PC-9 (cell line): ENCODE data around the gene TRPV3. TPM values are rescaled to one million over a fixed set of nuclear protein-coding genes. Genes with fewer than 3 reads are reported as not detected.

Experiments
- BruUV-seq: library from RNA; stranded (reverse); fragments of 400-500 nt; replicated peaks from 2 replicates; lab custom pipeline; 2021; lab: Mats Ljungman, UMichigan
- CTCF ChIA-PET: fragments of 300-600 bp; sonication (Branson Sonifier 250); formaldehyde crosslinking; loops from one replicate; lab custom pipeline; 2022; ENCODE audit warnings: antibody characterized with exemption; lab: Charles Lee
- POLR2A ChIA-PET: fragments of 300-600 bp; sonication (Branson Sonifier 250); formaldehyde crosslinking; loops from one replicate; lab custom pipeline; 2022; ENCODE audit warnings: antibody characterized with exemption; ENCODE audit not compliant: unreplicated experiment; lab: Charles Lee
- DNase-seq, 2 experiments: peaks; one replicate each; pipeline versions ENCODE4 v3.0.0 to v3.0.0-alpha.2; 2015 to 2022; ENCODE audit warnings: mixed read lengths in 1 of 2
- H2AFZ ChIP-seq: fragments of 200-600 bp; sonication (generic); 2 replicates; pipeline ENCODE4 v1.8.1; 2017; ENCODE audit warnings: antibody characterized with exemption
- H3F3A ChIP-seq: fragments of 200-600 bp; sonication (generic); 2 replicates; pipeline ENCODE4 v1.8.1; 2017; ENCODE audit warnings: antibody characterized with exemption, mild to moderate bottlenecking, low read depth; ENCODE audit not compliant: insufficient read depth
- H3K27ac ChIP-seq: fragments of 200-600 bp; sonication (generic); 2 replicates; pipeline ENCODE4 v1.6.1; 2016; ENCODE audit warnings: mixed run types
- H3K27me3 ChIP-seq: fragments of 200-600 bp; sonication (generic); 2 replicates; pipeline ENCODE4 v1.6.1; 2016; ENCODE audit warnings: low read depth, mixed run types; ENCODE audit not compliant: insufficient read depth
- H3K36me3 ChIP-seq: fragments of 200-600 bp; sonication (generic); 2 replicates; pipeline ENCODE4 v1.6.1; 2016; ENCODE audit warnings: low read depth, mixed run types
- H3K4me1 ChIP-seq: fragments of 200-600 bp; sonication (generic); replicated peaks from 2 replicates; pipeline ENCODE4 v1.6.1; 2016; ENCODE audit warnings: mixed run types; ENCODE audit not compliant: insufficient read depth
- H3K4me2 ChIP-seq: fragments of 200-600 bp; sonication (generic); 2 replicates; pipeline ENCODE4 v1.6.1; 2017; ENCODE audit warnings: mixed run types
- H3K4me3 ChIP-seq: fragments of 200-600 bp; sonication (generic); 2 replicates; pipeline ENCODE4 v1.6.1; 2016; ENCODE audit warnings: mixed run types
- H3K79me2 ChIP-seq: fragments of 200-600 bp; sonication (generic); 2 replicates; pipeline ENCODE4 v1.6.1; 2017; ENCODE audit warnings: low read depth, mixed run types
- H3K9me2 ChIP-seq: fragments of 200-600 bp; sonication (generic); 2 replicates; pipeline ENCODE4 v1.8.1; 2017; ENCODE audit warnings: mild to moderate bottlenecking; ENCODE audit not compliant: insufficient read depth
- H3K9me3 ChIP-seq: fragments of 200-600 bp; sonication (generic); 2 replicates; pipeline ENCODE4 v1.8.1; 2016; ENCODE audit warnings: low read depth; ENCODE audit not compliant: insufficient read depth
- H4K20me1 ChIP-seq: fragments of 200-600 bp; sonication (generic); 2 replicates; pipeline ENCODE4 v1.8.1; 2017; ENCODE audit not compliant: insufficient read depth
- EZH2 ChIP-seq: fragments of 200-600 bp; sonication (generic); IDR thresholded peaks from 2 replicates; pipeline ENCODE4 v1.8.0; 2017; ENCODE audit warnings: antibody characterized with exemption, low read depth
- intact Hi-C: fragments of 100-400 bp; cut with micrococcal nuclease; formaldehyde crosslinking; loops from one replicate; pipeline ENCODE4 v1.10.0; 2022; ENCODE audit not compliant: unreplicated experiment
- total RNA-seq: library from RNA; stranded (reverse); gene quantifications from 2 replicates; pipeline ENCODE4 v1.2.3, GENCODE V29; 2021
- TF ChIP-seq, protein P1 (sequence below): fragments of 200-600 bp; sonication (generic); conservative IDR thresholded peaks from 2 replicates; pipeline ENCODE4 v1.6.1; 2017; ENCODE audit warnings: mixed run types, antibody characterized with exemption, mild to moderate bottlenecking, moderate library complexity

TRPV3 gene
- total RNA-seq, 1 experiment from 2014 or later: 1.9 TPM

DNA sequence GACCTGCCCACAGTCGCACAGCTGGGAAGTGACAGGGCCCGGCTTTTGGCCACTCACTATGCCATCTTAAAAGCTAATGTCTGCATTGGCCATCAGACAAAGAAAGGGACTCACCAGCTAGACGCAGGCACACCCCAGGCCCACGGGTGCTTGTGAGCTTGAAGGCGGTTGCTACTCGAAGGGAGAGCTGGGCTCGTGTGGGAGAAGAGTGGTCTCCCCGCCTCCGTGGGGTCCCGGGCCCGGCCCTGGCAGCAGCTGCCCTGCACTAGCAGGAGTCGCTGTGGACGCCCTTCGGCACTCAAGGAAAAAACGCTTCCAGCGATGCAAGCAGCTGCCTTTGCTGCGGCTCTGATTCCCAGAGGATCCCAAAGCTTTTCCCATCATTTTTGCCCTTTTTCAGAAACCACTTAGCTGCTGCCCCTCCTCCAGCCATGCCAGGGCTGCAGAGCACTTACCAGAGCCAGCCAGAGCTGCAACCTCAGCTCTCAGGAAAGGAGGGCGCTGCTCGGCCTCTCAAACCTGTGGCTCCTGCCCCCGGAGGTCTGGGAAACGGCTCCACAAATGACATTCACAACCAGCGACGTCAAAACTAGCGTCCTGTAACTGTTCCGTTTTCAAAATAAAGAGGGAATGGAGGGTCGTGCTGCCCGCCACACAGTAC lies 39.3 kb upstream of the TRPV3 start:
- Histone ChIP-seq H3K9me3 (no peaks in the 10 kb centered on the region), H3K27me3 (no peaks in the 10 kb centered on the region), H3K4me1 (no peaks in the 10 kb centered on the region), H3K79me2 (no peaks in the 10 kb centered on the region), H3K27ac (no peak overlapping the region), H2AFZ (no peak overlapping the region), H3K9me2 (no peaks in the 10 kb centered on the region), H3K4me3 (no peak overlapping the region), H3K4me2 (no peak overlapping the region), H3F3A (no peaks in the 10 kb centered on the region), H4K20me1 (no peaks in the 10 kb centered on the region; the same call in 1 of the 2 replicates), H3K36me3 (0 out of 2 replicates have a peak, but pooled peaks cover 2% of the 10 kb centered on the region)
- TF ChIP-seq, protein P1, sequence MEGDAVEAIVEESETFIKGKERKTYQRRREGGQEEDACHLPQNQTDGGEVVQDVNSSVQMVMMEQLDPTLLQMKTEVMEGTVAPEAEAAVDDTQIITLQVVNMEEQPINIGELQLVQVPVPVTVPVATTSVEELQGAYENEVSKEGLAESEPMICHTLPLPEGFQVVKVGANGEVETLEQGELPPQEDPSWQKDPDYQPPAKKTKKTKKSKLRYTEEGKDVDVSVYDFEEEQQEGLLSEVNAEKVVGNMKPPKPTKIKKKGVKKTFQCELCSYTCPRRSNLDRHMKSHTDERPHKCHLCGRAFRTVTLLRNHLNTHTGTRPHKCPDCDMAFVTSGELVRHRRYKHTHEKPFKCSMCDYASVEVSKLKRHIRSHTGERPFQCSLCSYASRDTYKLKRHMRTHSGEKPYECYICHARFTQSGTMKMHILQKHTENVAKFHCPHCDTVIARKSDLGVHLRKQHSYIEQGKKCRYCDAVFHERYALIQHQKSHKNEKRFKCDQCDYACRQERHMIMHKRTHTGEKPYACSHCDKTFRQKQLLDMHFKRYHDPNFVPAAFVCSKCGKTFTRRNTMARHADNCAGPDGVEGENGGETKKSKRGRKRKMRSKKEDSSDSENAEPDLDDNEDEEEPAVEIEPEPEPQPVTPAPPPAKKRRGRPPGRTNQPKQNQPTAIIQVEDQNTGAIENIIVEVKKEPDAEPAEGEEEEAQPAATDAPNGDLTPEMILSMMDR: no peak
- no peak for TF ChIP-seq EZH2
- BruUV-seq: no TSS peak
- intact Hi-C loops: no loop called here
- POLR2A ChIA-PET: no interaction called here
- CTCF ChIA-PET: no interaction called here
- DNase-seq: no peak

DNA sequence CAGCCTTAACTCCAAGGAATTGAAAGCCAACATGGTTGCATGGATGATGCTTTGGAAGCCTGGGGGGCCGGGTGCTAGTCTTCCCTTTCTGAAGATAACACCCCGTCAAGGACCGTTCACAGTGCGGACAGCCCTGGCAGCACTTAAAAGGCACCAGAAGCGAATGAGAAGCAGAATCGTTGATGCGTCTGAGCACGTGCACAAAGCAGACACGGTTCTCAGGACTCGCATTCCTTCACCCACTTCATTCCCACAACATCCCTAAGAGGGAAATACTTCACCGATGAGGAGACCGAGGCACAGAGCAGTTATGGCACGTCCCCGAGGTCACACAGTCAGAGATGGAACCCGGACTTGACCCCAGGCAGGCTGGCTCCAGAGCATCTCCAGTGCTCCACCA lies 37.4 kb upstream of the TRPV3 start:
- no peak for TF ChIP-seq EZH2
- TF ChIP-seq, protein P1: no peak
- Histone ChIP-seq H3K27me3 (no peaks in the 10 kb centered on the region), H3K79me2 (no peaks in the 10 kb centered on the region), H3K4me2 (no peak overlapping the region), H3K9me3 (no peaks in the 10 kb centered on the region), H3K4me1 (no peaks in the 10 kb centered on the region), H2AFZ (no peak overlapping the region), H3K9me2 (no peaks in the 10 kb centered on the region), H4K20me1 (no peaks in the 10 kb centered on the region), H3K4me3 (no peak overlapping the region), H3K27ac (no peak overlapping the region), H3F3A (no peaks in the 10 kb centered on the region), H3K36me3 (no peaks in the 10 kb centered on the region)
- intact Hi-C loops: no loop called here
- BruUV-seq: no TSS peak
- no peak for DNase-seq
- CTCF ChIA-PET: no interaction called here
- POLR2A ChIA-PET: no interaction called here

DNA sequence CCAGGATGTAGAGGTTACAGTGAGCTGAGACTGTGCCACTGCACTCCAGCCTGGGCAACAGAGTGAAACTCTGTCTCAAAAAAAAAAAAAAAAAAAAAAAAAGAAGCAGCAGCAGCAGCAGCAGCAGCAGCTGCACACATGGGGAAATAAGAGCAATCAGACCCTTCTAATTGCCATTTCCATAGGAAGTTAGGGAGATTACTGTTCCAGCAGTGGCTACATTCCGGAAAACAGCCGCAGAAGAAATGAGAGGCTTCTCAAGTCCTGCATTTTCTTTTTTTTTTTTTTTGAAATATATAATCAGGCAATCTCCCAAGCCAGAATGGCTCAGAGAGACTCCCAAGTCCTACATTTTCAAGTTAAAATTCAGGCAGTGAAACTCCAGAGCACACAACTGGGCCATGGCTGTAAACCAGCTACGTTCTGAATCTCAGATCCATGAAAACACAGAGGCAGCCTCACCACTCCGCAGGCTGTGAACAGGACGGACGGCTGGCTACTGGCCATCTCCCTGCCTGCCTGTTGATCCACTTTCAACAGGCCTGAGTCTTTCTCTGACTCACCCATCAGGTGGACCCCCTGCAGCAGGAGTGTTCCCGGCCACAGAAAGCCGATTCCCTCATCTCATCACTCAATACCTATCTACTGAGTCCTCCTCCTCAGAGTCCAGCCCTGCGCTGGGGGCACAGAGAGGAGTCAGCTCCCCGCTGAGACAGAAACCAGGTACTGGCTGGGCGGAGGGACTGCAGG lies 36.6 kb upstream of the TRPV3 start:
- Histone ChIP-seq H3K36me3 (no peaks in the 10 kb centered on the region), H3K27ac (no peak overlapping the region), H3K9me3 (no peaks in the 10 kb centered on the region), H2AFZ (no peak overlapping the region), H3K4me1 (no peaks in the 10 kb centered on the region), H4K20me1 (no peaks in the 10 kb centered on the region), H3K4me2 (no peak overlapping the region), H3F3A (no peaks in the 10 kb centered on the region), H3K9me2 (no peaks in the 10 kb centered on the region), H3K4me3 (no peak overlapping the region), H3K79me2 (no peaks in the 10 kb centered on the region), H3K27me3 (no peaks in the 10 kb centered on the region)
- POLR2A ChIA-PET: no interaction called here
- CTCF ChIA-PET: no interaction called here
- BruUV-seq: no TSS peak
- TF ChIP-seq, protein P1: no peak
- TF ChIP-seq EZH2: no peak
- intact Hi-C loops: no loop called here
- DNase-seq: peak in 1 of 2 experiments; percentile 14
